Left renal pelvis (tissue), 4 donors: ENCODE results near the gene CAB39. TPM values are rescaled to one million over a fixed set of nuclear protein-coding genes. Genes with fewer than 3 reads are reported as not detected.
"Not testable (repeated sequence)": the region's sequence is repeated elsewhere in the genome, so short reads cannot be mapped to it uniquely, and the experiment has no call there.

Source experiments
- DNase-seq, 4 donors: peaks; one replicate each; pipeline ENCODE4 v3.0.0-alpha.2; 2013; ENCODE audit warnings: low read depth in 4 of 4, low spot score in 3 of 4
- polyA plus RNA-seq, 4 donors: library from polyadenylated mRNA; unstranded; fragments of 120-200 nt; gene quantifications; one replicate each; pipeline ENCODE4 v1.2.1, GENCODE V29; 2013; ENCODE audit not compliant: insufficient read length in 4 of 4

CAB39 gene
- polyA plus RNA-seq, 4 donors, result 52.1 to 102 (median 87.7) TPM

- no peak for DNase-seq
These were observed 31.5 kb upstream of the CAB39 start for GRCh38 chr2:230681171-230681545.

GRCh38 chr2:230682546-230682945, 30.1 kb upstream of the CAB39 start:
- no peak for DNase-seq

- no peak for DNase-seq
These were observed 28.1 kb upstream of the CAB39 start for GRCh38 chr2:230684270-230685168.

DNA sequence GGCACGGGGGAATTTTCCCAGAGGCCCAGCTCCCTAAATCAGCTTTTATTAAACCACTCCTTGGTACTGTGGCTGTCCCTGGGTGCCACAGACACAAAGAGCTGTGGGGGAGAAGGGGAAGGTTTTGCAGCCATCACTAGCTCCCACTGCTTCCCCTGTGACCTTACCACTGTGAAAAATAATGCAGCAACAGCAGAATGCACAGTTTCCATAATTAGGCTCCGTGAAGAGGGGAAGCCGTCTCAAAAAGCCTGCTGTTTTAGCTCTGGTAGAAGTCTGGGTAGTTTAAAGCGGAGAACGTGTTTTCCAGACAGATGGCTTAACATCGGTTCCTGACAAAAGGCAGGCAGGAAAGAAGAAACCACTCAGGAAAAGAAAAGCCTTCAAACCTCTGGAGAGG, 27.5 kb upstream of the CAB39 start:
- no peak for DNase-seq

GRCh38 chr2:230687498-230687897, 25.1 kb upstream of the CAB39 start:
- DNase-seq, result no peak

DNA sequence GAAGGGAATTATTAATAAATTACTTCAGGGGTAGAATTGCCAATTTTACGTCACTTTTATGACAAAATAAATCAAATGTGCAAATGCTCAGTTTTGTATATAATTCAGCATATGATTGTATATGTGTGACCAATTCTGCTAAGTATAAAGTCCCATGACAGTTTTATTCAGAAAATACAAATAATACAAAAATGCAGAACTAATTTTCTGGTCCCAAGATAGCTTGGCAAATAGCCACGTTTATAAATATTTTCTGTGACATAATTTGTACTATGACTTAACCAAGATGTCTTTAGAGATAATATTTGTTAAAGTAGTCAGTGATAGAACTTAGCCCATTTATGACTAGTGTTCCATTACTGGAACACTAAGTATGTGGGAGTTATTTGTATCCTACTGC, 24.2 kb upstream of the CAB39 start:
- no peak for DNase-seq

- DNase-seq, result no peak
These were observed 22.2 kb upstream of the CAB39 start for GRCh38 chr2:230690439-230690838.

DNA sequence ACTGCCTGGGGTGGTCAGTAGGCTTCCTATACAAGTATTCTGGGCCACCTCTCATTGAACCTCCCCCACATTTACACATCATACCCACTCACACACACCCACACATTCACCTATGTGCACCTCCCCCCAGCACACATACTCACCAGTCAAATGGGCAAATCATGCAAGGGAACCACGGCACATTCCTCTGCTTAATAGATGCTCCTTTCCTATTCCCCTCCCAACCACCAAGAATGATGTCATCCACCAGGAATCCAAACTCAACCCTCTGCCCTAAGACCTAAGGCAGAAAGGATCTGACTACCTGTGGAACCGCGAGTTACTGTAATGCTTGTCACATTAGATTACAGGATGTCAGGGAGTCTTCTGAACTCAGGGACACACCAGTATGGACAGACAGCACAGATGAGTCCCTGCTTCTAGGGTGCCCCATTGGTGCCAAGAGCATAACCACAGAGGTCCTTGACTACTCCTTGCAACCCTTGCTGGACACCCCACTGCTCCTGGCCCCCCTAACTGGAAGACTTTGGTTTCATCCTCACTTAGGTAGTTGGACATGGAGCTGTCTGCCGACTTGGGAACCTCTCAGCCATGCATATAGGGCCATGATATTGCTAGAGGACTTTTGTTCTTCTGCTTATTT, 21.5 kb upstream of the CAB39 start:
- DNase-seq, result no peak

DNA sequence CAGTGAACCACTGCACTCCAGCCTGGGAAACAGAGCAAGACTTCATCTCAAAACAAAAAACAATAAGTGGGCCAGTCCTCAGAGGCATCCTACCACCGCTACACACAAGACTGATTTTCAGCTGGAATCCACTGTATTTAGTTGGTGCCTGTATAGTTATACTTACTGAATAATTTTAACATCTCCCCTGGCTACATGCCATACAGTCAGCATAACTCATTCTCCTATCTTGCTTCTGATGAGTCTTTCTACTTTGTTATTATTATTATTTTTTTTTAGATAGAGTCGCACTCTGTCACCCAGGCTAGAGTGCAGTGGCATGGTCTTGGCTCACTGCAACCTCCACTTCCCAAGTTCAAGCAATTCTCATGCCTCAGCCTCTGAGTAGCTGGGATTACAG, 19.9 kb upstream of the CAB39 start:
- DNase-seq, result no peak

GRCh38 chr2:230693411-230693810, 19.2 kb upstream of the CAB39 start:
- no peak for DNase-seq

DNA sequence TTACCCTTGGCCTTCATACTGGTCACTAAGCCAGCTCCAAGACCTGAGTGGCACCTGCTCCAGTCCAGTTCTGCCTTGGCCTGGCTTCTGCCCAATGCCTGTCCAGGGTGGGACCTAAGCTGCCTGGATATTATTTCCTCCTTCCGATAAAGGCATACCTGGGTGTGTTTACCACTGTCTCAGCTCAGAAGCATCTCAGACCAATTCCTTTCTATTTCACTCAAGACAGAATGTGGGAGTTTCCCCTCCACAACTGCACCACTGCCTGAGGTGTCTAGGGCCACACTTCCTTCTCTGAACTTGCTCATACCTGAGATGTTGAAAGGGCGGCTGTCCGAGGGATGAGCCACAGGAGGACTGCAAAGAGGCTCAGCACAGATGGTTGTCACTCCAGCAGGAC, 18.4 kb upstream of the CAB39 start:
- DNase-seq, result no peak

DNA sequence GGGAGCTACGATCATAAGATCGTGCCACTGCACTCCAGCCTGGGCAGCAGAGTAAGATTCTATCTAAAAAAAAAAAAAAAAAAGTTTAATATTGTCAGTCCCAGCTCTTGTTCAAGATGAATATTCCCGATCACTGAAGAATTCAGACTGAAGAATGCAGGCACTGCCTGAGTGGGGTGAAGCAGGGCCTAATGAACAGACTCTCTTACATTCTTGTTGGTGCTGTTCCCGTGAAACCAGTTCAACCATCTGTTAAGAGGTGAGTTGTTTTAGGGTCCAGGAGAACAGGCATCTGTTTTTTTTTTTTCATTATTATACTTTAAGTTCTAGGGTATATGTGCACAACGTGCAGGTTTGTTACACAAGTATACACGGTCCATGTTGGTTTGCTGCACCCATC, 17.1 kb upstream of the CAB39 start:
- DNase-seq, result no peak

GRCh38 chr2:230696670-230697069, 16.0 kb upstream of the CAB39 start:
- DNase-seq, result no peak

DNA sequence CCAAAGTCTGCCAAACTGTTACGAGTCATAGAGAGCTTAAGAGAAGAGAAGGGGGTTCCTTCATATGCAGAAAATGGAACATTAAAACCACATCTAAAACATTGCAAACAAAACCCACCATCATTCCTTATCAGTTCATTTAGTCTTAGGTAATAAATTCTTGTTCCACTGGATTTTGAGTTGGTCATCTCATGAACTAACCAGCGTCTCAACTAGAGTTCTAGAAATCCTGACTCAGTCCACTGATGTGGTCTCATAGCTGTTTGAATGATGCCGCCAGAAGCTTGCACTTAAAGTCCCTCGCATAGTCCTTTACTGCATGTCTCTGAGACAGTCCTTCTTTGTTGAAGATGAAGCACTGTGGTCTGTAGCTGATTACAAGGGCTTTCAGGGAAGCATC, 15.0 kb upstream of the CAB39 start:
- no peak for DNase-seq

- DNase-seq, result not testable (repeated sequence)
These were observed 13.9 kb upstream of the CAB39 start for GRCh38 chr2:230698753-230699152.

DNA sequence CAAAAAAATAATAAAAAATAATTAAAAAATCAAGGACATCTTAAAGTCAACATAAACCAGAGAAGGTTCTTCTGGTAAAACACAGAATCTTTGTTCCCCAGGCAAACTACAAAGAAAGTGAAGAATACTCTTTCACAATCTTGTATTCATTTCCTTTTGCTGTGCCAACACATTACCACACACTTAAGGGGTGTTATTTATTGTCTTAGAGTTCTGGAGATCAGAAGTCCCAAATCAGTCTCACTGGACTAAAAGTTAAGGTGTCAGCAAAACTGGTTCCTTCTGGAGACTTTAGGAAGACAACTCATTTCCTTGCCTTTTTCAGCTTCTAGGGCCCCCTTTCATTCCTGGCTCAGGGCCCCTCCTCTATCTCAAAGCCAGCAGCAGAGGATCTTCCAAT, 12.2 kb upstream of the CAB39 start:
- DNase-seq, result no peak

DNA sequence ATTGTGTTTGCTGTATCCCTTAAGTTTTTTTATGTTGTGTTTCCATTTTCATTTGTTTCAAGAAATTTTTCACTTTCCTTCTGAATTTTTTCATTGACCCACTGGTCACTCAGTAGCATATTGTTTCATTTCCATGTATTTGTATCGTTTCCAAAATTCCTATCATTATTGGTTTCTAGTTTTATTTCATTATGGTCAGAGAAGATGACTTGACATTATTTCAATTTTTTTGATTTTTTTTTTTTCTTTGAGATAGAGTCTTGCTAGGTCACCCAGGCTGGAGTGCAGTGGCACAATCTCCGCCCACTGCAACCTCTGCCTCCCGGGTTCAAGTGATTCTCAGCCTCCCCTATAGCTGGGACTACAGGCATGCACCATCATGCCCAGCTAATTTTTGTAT, 11.3 kb upstream of the CAB39 start:
- DNase-seq, result no peak

DNA sequence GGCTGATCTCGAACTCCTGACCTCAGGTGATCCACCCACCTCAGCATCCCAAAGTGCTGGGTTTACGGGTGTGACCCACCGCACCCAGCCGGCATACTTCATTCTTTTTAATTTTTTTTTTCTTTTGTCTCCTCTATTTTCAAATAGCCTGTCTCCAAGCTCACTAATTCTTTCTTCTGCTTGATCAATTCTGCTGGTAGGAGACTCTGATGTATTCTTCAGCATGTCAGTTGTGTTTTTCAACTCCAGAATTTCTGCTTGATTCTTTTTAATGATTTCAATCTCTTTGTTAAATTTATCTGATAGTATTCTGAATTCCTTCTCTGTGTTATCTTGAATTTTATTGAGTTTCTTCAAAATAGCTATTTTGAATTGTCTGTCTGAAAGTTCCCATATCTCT, 10.2 kb upstream of the CAB39 start:
- not testable (repeated sequence) for DNase-seq

- no peak for DNase-seq
These were observed 9.1 kb upstream of the CAB39 start for GRCh38 chr2:230703514-230703913.

DNA sequence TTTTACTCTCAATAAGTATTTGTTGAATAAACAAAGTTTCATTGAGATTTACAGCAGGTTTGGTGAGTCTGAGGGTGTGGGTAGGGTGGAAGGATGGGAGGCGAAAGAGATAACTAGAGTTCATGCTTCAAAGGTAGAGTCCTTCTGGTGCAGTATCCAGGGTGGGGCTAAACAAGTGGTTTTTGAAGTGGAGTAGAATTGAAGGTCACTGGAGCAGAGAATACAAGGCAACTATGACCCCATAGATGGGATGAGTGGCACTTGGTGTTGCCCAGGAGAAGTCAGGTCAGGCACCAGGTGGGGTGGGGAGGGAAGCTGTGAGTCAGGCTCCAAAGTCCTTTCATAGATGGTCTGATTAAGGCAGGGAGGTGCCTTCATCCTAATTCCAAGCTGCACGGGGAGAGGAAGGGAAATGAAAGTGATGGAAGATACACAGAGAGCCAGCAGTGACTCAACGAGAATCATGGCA, 6.6 kb upstream of the CAB39 start:
- DNase-seq, result no peak

GRCh38 chr2:230706966-230707365, 5.7 kb upstream of the CAB39 start:
- DNase-seq, result no peak

- no peak for DNase-seq
These were observed 4.4 kb upstream of the CAB39 start for GRCh38 chr2:230708204-230708603.
